HG03039 (cell line): Measurements from ENCODE around the gene HSPA1A.
"Not testable (repeated sequence)": the region's sequence is repeated elsewhere in the genome, so short reads cannot be mapped to it uniquely, and the experiment has no call there.

Source experiments
- ATAC-seq: cut with Tn5 transposase; IDR thresholded peaks from one replicate; pipeline ENCODE4 v1.9.1; 2021; ENCODE audit warnings: mild to moderate bottlenecking, moderate library complexity; ENCODE audit not compliant: unreplicated experiment

HSPA1A gene

DNA sequence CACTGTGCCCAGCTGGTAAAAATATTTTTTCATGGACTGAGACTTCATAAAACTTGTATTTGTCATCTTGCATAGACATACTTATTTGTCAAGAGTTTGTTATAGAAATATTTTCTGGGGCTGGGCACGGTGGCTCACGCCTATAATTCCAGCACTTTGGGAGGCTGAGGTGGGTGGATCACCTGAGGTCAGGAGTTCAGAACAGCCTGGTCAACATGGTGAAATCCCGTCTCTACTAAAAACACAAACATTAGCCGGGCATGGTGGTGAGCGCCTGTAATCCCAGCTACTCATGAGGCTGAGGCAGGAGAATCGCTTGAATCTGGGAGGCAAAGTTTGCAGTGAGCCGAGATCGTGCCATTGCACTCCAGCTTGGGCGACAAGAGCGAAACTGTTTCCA is 6.7 kb upstream of the HSPA1A start:
- ATAC-seq: not testable (repeated sequence)

DNA sequence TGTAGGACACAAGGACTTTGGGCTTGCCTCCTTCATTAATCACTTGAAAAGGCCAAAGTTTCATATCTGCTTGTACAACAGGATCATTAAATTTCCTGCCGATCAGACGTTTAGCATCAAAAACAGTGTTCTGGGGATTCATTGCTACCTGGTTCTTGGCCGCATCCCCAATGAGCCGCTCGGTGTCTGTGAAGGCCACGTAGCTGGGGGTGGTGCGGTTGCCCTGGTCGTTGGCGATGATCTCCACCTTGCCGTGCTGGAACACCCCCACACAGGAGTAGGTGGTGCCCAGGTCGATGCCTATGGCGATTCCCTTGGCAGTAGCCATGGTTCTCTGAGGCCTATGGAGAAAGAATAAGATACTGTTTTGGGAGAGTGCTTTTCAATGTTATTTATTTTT is 3.7 kb upstream of the HSPA1A start:
- ATAC-seq: no peak

DNA sequence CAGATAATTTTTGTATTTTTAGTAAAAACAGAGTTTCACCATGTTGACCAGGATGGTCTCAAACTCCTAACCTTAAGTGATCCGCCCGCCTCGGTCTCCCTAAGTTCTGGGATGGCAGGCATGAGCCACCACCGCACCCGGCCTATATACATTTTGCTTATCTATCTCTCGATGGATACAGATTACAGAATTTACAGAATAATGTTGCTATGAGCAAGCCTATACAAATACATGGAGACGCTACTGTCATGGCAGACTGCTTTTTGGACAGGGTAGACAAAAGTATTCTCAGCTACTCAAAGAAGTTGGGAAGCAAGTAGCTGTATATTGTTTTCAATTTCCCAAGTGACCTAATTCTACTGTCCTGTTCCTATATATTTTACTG is 1.9 kb upstream of the HSPA1A start:
- no peak for ATAC-seq

DNA sequence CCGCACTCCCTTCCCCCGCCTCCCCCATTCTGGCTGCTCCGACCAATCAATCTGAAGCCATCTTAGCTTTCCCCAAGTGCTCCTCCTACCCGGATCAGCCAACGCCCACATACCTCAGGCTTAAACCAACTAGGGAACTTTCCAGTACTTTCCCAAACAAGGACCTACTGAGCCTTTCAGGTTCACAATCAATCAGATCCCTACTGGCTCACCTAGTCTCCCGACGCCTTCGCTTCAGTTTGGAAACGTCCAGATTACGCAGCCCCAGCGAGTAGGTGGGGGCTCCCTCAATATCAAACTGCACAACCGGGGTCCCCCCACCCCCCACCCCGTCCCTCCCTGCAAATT is 692 bp upstream of the HSPA1A start:
- no peak for ATAC-seq

DNA sequence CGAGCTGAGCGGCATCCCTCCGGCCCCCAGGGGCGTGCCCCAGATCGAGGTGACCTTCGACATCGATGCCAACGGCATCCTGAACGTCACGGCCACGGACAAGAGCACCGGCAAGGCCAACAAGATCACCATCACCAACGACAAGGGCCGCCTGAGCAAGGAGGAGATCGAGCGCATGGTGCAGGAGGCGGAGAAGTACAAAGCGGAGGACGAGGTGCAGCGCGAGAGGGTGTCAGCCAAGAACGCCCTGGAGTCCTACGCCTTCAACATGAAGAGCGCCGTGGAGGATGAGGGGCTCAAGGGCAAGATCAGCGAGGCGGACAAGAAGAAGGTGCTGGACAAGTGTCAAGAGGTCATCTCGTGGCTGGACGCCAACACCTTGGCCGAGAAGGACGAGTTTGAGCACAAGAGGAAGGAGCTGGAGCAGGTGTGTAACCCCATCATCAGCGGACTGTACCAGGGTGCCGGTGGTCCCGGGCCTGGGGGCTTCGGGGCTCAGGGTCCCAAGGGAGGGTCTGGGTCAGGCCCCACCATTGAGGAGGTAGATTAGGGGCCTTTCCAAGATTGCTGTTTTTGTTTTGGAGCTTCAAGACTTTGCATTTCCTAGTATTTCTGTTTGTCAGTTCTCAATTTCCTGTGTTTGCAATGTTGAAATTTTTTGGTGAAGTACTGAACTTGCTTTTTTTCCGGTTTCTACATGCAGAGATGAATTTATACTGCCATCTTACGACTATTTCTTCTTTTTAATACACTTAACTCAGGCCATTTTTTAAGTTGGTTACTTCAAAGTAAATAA is 2.0 kb downstream of the HSPA1A start:
- ATAC-seq: not testable (repeated sequence)

DNA sequence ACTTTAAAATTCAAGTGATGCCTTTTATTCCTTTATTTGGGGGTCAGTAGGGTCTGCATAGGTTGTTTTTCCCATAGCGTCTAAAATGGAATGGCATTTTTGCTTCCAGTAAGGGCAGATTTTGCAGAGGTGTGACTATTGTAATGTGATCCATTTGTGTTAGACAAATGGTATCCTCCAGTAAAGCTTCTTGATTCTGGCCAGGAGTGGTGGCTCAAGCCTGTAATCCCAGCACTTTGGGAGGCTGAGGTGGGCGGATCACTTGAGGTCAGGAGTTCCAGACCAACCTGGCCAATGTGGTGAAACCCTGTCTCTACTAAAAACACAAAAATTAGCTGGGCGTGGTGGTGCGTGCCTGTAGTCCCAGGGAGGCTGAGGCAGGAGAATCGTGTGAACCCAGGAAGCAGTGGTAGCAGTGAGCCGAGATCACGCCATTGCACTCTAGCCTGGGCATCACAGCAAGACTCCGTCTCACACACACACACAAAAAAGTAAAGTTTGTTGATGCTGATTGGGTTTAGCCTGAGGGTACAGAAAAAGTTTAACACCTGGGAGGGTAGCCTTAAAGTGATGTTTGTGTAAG is 2.7 kb downstream of the HSPA1A start:
- not testable (repeated sequence) for ATAC-seq

DNA sequence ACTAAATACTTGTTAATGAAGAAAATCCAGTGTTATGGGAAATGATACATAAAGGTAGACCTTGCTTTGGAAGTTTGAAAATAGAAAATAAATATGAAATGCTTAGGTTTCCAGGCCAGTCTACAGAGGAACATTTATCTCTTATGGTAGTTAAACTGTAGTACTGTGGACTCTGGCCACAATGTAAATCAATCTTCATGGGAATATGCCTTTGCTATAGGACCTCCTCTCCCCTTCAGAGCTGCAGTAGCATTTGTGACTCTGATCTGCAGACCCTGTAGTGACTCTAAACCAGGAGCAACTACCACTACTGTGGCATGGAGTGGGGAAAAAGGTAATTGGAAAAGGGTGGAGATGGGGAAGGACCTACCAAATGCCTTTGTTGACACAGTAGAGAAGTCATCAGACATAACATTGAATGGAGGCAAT is 4.5 kb downstream of the HSPA1A start:
- ATAC-seq: no peak

DNA sequence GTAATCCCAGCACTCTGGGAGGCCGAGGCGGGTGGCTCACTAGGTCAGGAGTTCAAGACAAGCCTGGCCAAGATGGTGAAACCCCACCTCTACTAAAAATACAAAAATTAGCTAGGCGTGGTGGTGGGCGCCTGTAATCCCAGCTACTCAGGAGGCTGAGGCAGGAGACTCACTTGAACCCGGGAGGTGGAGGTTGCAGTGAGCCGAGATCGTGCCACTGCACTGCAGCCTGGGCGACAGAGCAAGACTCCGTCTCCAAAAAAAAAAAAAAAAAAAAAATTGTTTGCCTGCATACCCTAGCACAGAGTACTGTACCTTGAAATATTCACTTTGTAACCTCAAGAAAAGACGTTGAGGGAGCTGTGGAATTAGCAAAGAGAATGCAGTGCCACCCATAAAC is 5.1 kb downstream of the HSPA1A start:
- not testable (repeated sequence) for ATAC-seq

DNA sequence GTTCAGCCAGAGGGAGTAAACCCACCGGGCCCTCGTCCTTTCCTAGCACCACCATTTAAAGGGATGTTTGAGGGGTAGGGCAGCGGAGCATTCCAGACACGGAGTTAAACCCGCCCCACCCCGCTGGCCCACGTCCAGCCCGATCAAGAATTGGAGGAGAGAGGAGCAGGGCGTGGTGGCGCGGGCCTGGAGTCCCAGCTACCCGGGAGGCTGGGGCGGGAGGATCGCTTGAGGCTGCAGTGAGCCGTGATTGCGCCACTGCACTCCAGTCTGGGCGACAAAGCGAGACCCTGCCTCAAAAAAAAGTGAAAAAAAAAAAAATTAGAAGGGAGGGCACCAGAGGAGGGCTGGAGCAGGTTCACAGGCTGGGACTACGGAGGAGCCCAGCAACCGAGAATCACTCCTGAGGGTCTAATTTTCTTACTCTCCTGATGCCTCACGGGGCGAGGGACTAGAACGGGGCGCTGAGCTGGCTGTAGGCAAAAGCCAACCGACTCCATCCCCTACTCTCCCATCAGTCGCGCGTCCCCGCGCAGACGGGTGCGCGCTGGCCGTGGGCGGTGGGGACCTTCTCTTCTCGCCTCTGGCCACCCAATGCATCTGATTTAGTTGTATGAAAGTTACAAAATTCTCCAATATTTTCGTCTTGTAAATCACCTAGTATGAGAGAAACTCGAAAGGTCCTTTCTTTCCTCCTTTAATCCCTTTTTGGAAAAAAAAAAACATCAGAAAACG is 6.1 kb downstream of the HSPA1A start:
- ATAC-seq: no peak

DNA sequence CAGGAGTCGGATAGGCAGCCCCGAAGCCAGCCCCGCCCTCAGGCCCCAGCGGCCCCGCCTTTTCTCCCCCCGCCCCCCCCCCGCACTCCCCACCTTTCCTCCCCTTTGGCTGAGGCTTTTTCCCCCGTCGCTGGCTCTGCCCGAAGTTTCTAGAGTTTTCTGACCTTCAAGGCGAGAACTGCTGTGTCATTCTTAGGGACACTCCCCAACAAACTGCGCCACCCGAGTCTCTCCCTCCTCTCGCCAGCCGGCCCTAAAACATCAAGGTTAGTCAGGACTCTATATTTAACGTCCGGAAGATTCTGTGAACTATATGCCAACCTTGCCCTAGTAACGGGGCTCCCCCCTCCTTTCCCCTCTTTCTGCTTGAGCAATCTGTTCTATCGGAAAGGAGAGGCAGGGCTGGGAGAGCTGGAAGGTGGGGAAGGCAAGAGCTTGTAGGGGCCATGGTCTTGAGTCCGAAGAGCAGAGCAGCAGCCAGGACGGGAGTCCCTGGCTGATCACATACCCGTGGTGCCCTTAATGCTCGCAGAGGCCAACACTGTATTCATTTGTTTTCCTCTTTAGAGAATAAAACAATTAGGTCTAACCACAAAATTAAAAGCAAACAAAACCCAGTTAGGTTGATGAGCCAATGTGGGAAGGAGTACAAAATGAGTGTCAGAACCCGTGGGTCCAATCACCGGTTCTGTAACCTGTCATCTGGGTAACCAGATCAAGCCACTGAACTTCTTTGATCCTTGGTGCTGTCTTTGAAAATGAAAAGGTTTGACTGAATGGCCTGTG is 6.9 kb downstream of the HSPA1A start:
- ATAC-seq: peak; percentile 45

DNA sequence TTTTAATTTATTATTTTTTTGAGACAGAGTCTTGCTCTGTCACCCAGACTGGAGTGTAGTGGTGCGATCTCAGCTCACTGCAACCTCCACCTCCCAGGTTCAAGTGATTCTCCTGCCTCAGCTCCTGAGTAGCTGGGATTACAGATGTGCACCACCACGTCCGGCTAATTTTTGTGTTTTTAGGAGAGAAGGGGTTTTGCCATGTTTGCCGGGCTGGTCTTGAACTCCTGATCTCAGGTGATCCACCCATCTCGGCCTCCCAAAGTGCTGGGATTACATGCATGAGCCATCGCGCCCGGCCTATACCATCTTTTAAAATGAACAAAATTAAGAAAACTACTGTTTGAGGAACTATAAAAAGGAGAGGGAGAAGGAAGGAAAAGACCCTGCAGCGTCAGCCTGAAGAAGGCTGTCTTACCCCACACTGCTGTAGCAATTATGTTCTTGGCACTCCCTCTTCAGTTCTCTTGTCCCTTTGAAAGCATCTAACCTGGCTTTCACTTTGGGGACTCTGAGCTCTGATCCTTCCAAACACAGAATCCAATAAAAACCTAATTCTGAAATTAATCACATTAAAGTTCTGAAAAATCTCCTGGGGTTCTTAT is 8.4 kb downstream of the HSPA1A start:
- ATAC-seq: not testable (repeated sequence)

DNA sequence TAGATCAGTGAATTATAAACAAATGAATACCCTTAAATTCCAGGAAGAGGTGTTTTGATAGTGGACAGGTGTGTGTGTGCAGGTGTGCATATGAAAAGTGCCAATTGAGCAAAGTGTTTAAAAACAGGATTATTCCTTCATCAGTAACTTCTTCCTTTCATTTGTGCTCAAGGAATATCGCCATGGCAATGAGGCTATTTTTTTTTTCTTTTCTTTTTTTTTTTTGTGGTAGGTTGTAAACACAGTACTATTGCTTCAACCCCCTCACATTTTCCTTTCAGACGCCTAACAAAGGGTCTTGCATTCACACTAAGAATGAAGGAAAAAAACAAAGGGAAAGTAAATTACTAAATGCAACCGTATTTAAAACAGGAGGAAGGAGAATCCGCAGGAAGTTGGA is 10.2 kb downstream of the HSPA1A start:
- no peak for ATAC-seq

DNA sequence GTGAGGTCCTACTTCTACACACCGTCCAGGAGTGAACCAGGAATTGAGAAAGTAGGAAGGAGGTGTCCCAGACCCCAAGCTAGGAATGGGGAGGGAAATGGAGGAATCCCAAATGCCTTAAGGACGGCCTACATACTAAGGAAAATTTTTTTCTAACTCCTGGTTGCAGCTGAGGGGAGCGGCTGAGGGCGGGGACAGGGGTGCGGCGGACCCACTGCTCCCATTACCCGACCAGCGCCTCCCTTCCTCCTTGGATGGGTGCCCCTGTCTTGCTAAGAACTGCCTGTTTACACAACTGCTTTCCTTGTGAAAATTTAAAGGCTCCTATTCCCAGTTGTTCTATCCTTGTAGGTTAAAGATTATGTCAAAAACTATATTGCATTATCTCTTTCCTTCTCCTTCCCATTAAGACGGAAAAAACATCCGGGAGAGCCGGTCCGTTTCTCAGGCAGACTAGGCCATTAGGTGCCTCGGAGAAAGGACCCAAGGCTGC is 11.5 kb downstream of the HSPA1A start:
- ATAC-seq: no peak

DNA sequence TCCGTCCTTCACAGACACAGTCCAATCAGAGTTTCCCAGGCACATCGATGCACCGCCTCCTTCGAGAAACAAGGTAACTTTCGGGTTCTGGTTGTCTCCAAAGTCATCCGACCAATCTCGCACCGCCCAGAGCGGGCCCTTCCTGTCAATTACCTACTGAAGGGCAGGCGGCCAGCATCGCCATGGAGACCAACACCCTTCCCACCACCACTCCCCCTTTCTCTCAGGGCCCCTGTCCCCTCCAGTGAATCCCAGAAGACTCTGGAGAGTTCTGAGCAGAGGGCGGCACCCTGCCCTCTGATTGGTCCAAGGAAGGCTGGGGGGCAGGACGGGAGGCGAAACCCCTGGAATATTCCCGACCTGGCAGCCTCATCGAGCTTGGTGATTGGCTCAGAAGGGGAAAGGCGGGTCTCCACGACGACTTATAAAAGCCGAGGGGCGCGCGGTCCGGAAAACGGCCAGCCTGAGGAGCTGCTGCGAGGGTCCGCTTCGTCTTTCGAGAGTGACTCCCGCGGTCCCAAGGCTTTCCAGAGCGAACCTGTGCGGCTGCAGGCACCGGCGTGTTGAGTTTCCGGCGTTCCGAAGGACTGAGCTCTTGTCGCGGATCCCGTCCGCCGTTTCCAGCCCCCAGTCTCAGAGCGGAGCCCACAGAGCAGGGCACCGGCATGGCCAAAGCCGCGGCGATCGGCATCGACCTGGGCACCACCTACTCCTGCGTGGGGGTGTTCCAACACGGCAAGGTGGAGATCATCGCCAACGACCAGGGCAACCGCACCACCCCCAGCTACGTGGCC is 12.1 kb downstream of the HSPA1A start, which contains the start of gene HSPA1B:
Gene HSPA1B (plus strand): TSS at position 453 of the 794 bp plus-strand sequence. CDS start 213 bp downstream, at position 666.
- peak; percentile 63 for ATAC-seq

DNA sequence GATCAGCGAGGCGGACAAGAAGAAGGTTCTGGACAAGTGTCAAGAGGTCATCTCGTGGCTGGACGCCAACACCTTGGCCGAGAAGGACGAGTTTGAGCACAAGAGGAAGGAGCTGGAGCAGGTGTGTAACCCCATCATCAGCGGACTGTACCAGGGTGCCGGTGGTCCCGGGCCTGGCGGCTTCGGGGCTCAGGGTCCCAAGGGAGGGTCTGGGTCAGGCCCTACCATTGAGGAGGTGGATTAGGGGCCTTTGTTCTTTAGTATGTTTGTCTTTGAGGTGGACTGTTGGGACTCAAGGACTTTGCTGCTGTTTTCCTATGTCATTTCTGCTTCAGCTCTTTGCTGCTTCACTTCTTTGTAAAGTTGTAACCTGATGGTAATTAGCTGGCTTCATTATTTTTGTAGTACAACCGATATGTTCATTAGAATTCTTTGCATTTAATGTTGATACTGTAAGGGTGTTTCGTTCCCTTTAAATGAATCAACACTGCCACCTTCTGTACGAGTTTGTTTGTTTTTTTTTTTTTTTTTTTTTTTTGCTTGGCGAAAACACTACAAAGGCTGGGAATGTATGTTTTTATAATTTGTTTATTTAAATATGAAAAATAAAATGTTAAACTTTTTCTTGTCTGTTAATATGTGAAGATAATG is 14.4 kb downstream of the HSPA1A start:
- ATAC-seq: no peak

DNA sequence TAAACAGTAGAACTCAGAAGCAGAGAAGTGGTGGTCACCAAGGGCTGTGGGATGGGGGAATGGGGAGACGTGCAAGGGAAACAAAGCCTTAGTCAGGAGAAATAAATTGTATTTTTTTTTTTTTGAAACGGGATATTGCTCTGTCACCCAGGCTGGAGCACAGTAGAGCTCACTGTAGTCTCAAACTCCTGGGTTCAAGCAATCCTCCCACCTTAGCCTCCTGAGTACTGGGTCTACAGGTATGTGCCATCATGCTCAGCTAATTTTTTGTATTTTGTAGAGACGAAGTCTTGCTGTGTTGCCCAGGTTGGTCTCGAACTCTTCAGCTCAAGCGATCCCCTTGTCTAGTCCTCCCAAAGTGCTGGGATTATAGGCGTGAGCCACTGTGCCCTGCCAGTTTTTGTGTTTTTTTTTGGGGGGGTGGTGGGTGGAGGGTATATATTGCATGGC is 15.6 kb downstream of the HSPA1A start:
- no peak for ATAC-seq

DNA sequence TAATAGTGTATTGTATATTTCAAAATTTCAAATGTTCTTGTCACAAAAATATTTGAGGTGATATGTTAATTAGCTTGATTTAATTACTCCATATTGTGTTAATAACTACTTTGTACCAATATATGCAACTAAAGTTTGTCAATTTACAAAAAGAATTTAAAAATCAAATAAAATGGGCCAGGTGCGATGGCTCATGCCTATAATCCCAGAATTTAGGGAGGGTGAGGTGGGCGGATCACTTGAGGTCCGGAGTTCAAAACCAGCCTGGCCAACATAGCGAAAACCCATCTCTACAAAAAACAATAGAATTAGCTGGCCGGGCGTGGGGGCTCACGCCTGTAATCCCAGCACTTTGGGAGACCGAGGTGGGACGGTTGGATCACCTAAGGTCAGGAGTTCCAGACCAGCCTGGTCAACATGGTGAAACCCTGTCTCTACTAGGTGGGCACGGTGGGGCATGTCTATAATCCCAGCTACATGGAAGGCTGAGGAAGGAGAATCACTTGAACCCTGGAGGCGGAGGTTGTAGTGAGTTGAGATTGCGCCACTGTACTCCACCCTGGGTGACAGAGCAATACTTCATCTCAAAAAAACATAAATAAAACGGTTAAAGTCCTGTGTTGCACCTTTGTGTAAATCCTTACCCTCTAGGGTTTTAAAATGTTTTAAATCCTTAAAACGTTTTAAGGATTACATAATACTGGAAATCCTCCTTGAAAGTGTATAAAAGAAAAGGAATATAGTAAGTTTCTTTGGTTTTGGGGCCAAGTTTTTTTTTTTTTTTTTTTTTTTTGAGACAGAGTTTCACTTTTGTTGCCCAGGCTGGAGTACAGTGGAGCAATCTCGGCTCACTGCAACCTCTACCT is 16.2 kb downstream of the HSPA1A start:
- ATAC-seq: no peak
